ENCODE data around the gene ATP9B.

ATP9B gene

DNA sequence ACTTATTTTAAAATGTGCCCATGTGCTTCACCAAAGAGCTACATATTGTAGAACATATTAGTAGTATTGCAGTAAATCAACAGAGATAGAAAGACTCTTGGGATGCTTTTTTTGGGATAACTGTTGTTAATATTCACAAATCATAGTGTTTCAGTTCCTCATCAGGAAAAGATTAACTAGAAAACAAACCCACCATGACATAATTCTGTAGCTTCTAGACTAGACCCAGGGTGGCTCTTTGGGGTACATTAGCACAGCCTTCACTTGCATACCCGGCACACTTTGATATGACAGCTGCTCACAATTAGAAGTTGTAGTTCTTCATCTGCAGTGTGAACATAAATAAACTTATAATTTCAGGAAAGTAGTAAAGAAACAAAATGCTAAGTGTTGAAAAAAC lies 154.2 kb downstream of the ATP9B start:
- H3K9me2 ChIP-seq (replicated peaks; ENCODE audit: low read depth, low read length): no peaks in the 10 kb centered on the region
- no peaks in the 10 kb centered on the region for H4K20me1 ChIP-seq (ENCODE audit: insufficient read depth, low read length, poor library complexity, severe bottlenecking)
- TF ChIP-seq EZH2phosphoT487 (IDR thresholded peaks at IDR 0.05; ENCODE audit: borderline replicate concordance): no peak
- TF ChIP-seq, protein P1, sequence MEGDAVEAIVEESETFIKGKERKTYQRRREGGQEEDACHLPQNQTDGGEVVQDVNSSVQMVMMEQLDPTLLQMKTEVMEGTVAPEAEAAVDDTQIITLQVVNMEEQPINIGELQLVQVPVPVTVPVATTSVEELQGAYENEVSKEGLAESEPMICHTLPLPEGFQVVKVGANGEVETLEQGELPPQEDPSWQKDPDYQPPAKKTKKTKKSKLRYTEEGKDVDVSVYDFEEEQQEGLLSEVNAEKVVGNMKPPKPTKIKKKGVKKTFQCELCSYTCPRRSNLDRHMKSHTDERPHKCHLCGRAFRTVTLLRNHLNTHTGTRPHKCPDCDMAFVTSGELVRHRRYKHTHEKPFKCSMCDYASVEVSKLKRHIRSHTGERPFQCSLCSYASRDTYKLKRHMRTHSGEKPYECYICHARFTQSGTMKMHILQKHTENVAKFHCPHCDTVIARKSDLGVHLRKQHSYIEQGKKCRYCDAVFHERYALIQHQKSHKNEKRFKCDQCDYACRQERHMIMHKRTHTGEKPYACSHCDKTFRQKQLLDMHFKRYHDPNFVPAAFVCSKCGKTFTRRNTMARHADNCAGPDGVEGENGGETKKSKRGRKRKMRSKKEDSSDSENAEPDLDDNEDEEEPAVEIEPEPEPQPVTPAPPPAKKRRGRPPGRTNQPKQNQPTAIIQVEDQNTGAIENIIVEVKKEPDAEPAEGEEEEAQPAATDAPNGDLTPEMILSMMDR (conservative IDR thresholded peaks at IDR 0.05; ENCODE audit: low read length): no peak
- no peaks in the 10 kb centered on the region for H3K27me3 ChIP-seq (ENCODE audit: insufficient read depth, low read length, poor library complexity, severe bottlenecking)
- no peaks in the 10 kb centered on the region for H3K9me3 ChIP-seq (ENCODE audit: insufficient read depth, low read depth, low read length)
- H2AFZ ChIP-seq (ENCODE audit: low read length): no peak overlapping the region
- H3K4me3 ChIP-seq (ENCODE audit: low read length, poor library complexity, severe bottlenecking): no peak overlapping the region
- no peaks in the 10 kb centered on the region for H3F3A ChIP-seq (ENCODE audit: low read depth)
- H3K4me2 ChIP-seq (ENCODE audit: low read depth, low read length, poor library complexity, severe bottlenecking): no peak overlapping the region
- H3K79me2 ChIP-seq (ENCODE audit: insufficient read depth, low read length): no peaks in the 10 kb centered on the region
- H3K4me1 ChIP-seq (ENCODE audit: insufficient read depth, low read length, poor library complexity, severe bottlenecking): no peaks in the 10 kb centered on the region
- H3K36me3 ChIP-seq (ENCODE audit: insufficient read depth, low read length): no peaks in the 10 kb centered on the region
- no peak overlapping the region for H3K9ac ChIP-seq (ENCODE audit: low read depth, low read length, poor library complexity, severe bottlenecking)

GRCh38 chr18:79224381-79224780 lies 155.2 kb downstream of the ATP9B start:
- H3K27me3 ChIP-seq (ENCODE audit: insufficient read depth, low read length, poor library complexity, severe bottlenecking): no peaks in the 10 kb centered on the region
- no peak overlapping the region for H3K9ac ChIP-seq (ENCODE audit: low read depth, low read length, poor library complexity, severe bottlenecking)
- H3K4me1 ChIP-seq (ENCODE audit: insufficient read depth, low read length, poor library complexity, severe bottlenecking): no peaks in the 10 kb centered on the region
- no peaks in the 10 kb centered on the region for H4K20me1 ChIP-seq (ENCODE audit: insufficient read depth, low read length, poor library complexity, severe bottlenecking)
- no peaks in the 10 kb centered on the region for H3K79me2 ChIP-seq (ENCODE audit: insufficient read depth, low read length)
- no peaks in the 10 kb centered on the region for H3K9me3 ChIP-seq (ENCODE audit: insufficient read depth, low read depth, low read length)
- no peaks in the 10 kb centered on the region for H3K36me3 ChIP-seq (ENCODE audit: insufficient read depth, low read length)
- no peak for TF ChIP-seq EZH2phosphoT487 (IDR thresholded peaks at IDR 0.05; ENCODE audit: borderline replicate concordance)
- TF ChIP-seq, protein P1 (conservative IDR thresholded peaks at IDR 0.05; ENCODE audit: low read length): no peak
- H3K4me2 ChIP-seq (ENCODE audit: low read depth, low read length, poor library complexity, severe bottlenecking): no peak overlapping the region
- H3K4me3 ChIP-seq (ENCODE audit: low read length, poor library complexity, severe bottlenecking): no peak overlapping the region
- H3F3A ChIP-seq (ENCODE audit: low read depth): no peaks in the 10 kb centered on the region
- no peaks in the 10 kb centered on the region for H3K9me2 ChIP-seq (replicated peaks; ENCODE audit: low read depth, low read length)
- H2AFZ ChIP-seq (ENCODE audit: low read length): no peak overlapping the region

GRCh38 chr18:79227621-79228020 lies 158.4 kb downstream of the ATP9B start:
- H3K36me3 ChIP-seq (ENCODE audit: insufficient read depth, low read length): no peaks in the 10 kb centered on the region
- no peaks in the 10 kb centered on the region for H3K79me2 ChIP-seq (ENCODE audit: insufficient read depth, low read length)
- no peak overlapping the region for H3K4me3 ChIP-seq (ENCODE audit: low read length, poor library complexity, severe bottlenecking)
- H2AFZ ChIP-seq (ENCODE audit: low read length): no peak overlapping the region
- no peak for TF ChIP-seq EZH2phosphoT487 (IDR thresholded peaks at IDR 0.05; ENCODE audit: borderline replicate concordance)
- TF ChIP-seq, protein P1 (conservative IDR thresholded peaks at IDR 0.05; ENCODE audit: low read length): no peak
- no peaks in the 10 kb centered on the region for H3F3A ChIP-seq (ENCODE audit: low read depth)
- H3K4me2 ChIP-seq (ENCODE audit: low read depth, low read length, poor library complexity, severe bottlenecking): no peak overlapping the region
- H3K9me3 ChIP-seq (ENCODE audit: insufficient read depth, low read depth, low read length): no peaks in the 10 kb centered on the region
- no peaks in the 10 kb centered on the region for H4K20me1 ChIP-seq (ENCODE audit: insufficient read depth, low read length, poor library complexity, severe bottlenecking)
- no peaks in the 10 kb centered on the region for H3K4me1 ChIP-seq (ENCODE audit: insufficient read depth, low read length, poor library complexity, severe bottlenecking)
- H3K9ac ChIP-seq (ENCODE audit: low read depth, low read length, poor library complexity, severe bottlenecking): no peak overlapping the region
- H3K27me3 ChIP-seq (ENCODE audit: insufficient read depth, low read length, poor library complexity, severe bottlenecking): no peaks in the 10 kb centered on the region
- H3K9me2 ChIP-seq (replicated peaks; ENCODE audit: low read depth, low read length): no peaks in the 10 kb centered on the region

All from Loucy (cell line).